ENCODE data around the gene PDCD1. TPM values are rescaled to one million over a fixed set of nuclear protein-coding genes. Genes with fewer than 3 reads are reported as not detected.

Gene PDCD1
- total RNA-seq = 0.24 TPM in 1 of 2 replicates, not detected in the other

DNA sequence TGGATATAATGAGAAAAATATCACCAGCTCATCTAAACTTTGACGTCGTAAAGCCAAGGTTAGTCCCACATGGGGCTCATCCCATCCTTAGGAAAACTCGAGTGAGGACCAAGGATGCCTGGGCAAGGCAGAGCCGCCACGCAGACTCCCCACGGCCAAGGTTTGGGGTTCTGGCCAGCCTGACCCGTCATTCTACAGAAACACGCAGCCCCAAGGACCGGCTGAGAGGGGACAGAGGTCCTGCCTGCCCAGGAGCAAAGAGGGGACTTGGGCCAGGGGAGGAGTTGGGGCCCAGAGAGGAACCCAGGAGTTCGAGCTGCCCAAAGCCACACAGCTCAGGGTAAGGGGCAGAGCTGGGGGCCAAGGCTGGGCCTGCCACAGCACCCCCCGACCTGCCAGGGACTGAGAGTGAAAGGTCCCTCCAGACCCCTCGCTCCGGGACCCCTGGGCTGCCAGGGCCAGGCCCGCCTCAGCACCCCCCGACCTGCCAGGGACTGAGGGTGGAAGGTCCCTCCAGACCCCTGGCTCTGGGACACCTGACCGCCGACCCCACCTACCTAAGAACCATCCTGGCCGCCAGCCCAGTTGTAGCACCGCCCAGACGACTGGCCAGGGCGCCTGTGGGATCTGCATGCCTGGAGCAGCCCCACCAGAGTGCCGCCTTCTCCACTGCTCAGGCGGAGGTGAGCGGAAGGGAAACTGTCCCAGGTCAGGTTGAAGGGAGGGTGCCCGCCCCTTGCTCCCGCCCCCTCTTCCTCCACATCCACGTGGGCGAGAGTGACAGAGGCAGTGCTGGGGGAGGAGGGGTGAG is at the start of gene PDCD1:
TSS of gene PDCD1 (minus strand) at position 689 of the 811 bp plus-strand sequence. CDS start at position 633, 56 bp downstream.

GRCh38 chr2:241869087-241869961 is 10.6 kb upstream of the PDCD1 start, which contains the start of gene RTP5:
TSS of gene RTP5 (plus strand) at chr2:241869729. CDS start at chr2:241869757, 28 bp downstream.

DNA sequence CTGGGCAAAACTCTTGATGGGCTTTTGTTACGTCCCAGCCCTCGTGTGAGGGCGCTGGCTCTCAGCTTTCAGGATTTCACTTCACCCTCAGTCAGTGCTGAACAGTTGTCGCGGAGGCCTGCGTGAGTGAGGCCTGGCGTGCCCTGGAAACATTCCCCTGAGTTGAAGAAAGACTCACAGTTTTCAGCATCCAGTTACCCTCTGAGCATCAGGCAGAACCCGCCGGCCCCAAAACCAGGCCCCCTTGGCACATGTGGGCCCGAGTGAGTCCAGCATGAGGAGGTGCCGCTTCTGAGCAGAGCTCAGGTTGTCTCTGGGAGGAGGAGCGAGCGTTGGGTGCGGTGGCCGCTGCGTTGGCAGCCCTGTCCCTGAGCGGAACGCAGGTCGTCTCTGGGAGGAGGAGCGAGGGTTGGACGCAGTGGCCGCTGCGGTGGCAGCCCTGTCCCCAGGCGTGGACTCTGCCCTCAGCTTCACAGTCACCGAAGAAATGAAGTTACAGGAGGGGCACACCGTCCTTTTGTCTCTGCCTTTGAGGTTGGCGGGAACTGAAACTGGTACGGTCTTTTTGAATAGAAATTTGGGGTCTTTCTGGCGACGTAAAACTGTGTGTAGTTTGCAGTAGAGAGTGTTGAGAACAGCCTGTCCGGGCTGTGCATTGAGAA is 49.8 kb downstream of the PDCD1 start, which contains the start of gene NEU4:
TSS of gene NEU4 (plus strand) at position 473 of the 662 bp plus-strand sequence. CDS start 5,292 bp downstream, outside the sequence.

Other genes starting within 250 kb of the PDCD1 start
- gene THAP4, start 221.7 kb downstream of the PDCD1 start, total RNA-seq = 52.9 and 64.8 TPM in 2 replicates
- 48.6 and 57.6 TPM in 2 replicates for gene ATG4B, start 221.2 kb downstream of the PDCD1 start, total RNA-seq
- gene DTYMK, start 172.1 kb downstream of the PDCD1 start, total RNA-seq = 21.5 and 25.8 TPM in 2 replicates
- gene ING5, start 156.9 kb downstream of the PDCD1 start, total RNA-seq = 16.4 TPM in 2 replicates
- gene D2HGDH, start 124.3 kb downstream of the PDCD1 start, total RNA-seq = 14.5 and 19.8 TPM in 2 replicates
- not detected in 2 replicates for gene GAL3ST2, start 82.1 kb downstream of the PDCD1 start, total RNA-seq
- gene NEU4, start 49.7 kb downstream of the PDCD1 start, total RNA-seq = not detected in 2 replicates
- not detected in 2 replicates for gene RTP5, start 10.8 kb upstream of the PDCD1 start, total RNA-seq